Natural killer cell (primary cell): ENCODE results near the gene RNASE12. TPM values are rescaled to one million over a fixed set of nuclear protein-coding genes. Genes with fewer than 3 reads are reported as not detected.

Experiments
- ATAC-seq, 3 donors: fragments of 150-1000 bp in 2 of 3; fragments of 200-7000 bp in 1 of 3; cut with Tn5 transposase; 1 replicate in 1 of 3; 2 replicates in 2 of 3; pipeline ENCODE4 v1.10.0; 2021; ENCODE audit warnings: mild to moderate bottlenecking in 2 of 3, moderate library complexity in 2 of 3
- DNase-seq, 2 donors: peaks; one replicate each; pipeline versions ENCODE4 v3.0.0 to v3.0.0-alpha.2; 2013 to 2021; ENCODE audit warnings: mixed read lengths in 1 of 2
- H3K27ac ChIP-seq: one replicate; pipeline ENCODE4 v1.5.1; 2013; ENCODE audit warnings: mild to moderate bottlenecking, low read length
- H3K27me3 ChIP-seq: one replicate; pipeline ENCODE4 v1.6.1; 2013; ENCODE audit warnings: low read length; ENCODE audit not compliant: control insufficient read depth, insufficient read depth
- H3K36me3 ChIP-seq: one replicate; pipeline ENCODE4 v1.6.1; 2013; ENCODE audit warnings: low read length; ENCODE audit not compliant: control insufficient read depth, insufficient read depth
- H3K4me1 ChIP-seq: one replicate; pipeline ENCODE4 v1.6.1; 2013; ENCODE audit warnings: low read length; ENCODE audit not compliant: control insufficient read depth, insufficient read depth
- H3K4me3 ChIP-seq: one replicate; pipeline ENCODE4 v1.5.1; 2013; ENCODE audit warnings: low read length
- H3K9me3 ChIP-seq: one replicate; pipeline ENCODE4 v1.6.1; 2013; ENCODE audit warnings: low read length; ENCODE audit not compliant: control insufficient read depth, insufficient read depth
- H3K27ac Mint-ChIP-seq, 2 donors: one replicate each; pipeline ENCODE4 v1.8.0; 2022; ENCODE audit warnings: mild to moderate bottlenecking in 2 of 2, mixed read lengths in 2 of 2, moderate library complexity in 1 of 2
- H3K27me3 Mint-ChIP-seq, 2 donors: one replicate each; pipeline ENCODE4 v1.8.0; 2022; ENCODE audit warnings: low read depth in 2 of 2, mixed read lengths in 2 of 2
- H3K36me3 Mint-ChIP-seq: one replicate; pipeline ENCODE4 v1.8.0; 2022; ENCODE audit warnings: mixed read lengths
- H3K4me1 Mint-ChIP-seq, 2 donors: one replicate each; pipeline ENCODE4 v1.8.0; 2022; ENCODE audit warnings: mixed read lengths in 2 of 2
- H3K4me3 Mint-ChIP-seq: one replicate; pipeline ENCODE4 v1.8.0; 2022; ENCODE audit warnings: mild to moderate bottlenecking, moderate library complexity, mixed read lengths
- H3K9me3 Mint-ChIP-seq, 2 donors: one replicate each; pipeline ENCODE4 v1.8.0; 2022; ENCODE audit warnings: mixed read lengths in 2 of 2
- WGBS: methylation state at CpG from one replicate; pipeline ENCODE4 v1.1.7; 2013; ENCODE audit warnings: missing lambda C conversion rate; ENCODE audit not compliant: insufficient coverage; 5-methylcytosine and 5-hydroxymethylcytosine counted together
- intact Hi-C: fragments of 100-400 bp; cut with micrococcal nuclease; formaldehyde crosslinking; loops from one replicate; pipeline ENCODE4 v1.14.2; 2022
- total RNA-seq, 4 donors: library from RNA; stranded (reverse); fragments of 120-200 nt in 1 of 4; gene quantifications; one replicate each; pipeline versions ENCODE4 v1.2.3 to v1.2.4, GENCODE V29; 2013 to 2022
- TF ChIP-seq, protein P1 (sequence below): fragments of 200-600 bp; IDR thresholded peaks from one replicate; pipeline ENCODE4 v1.8.0; 2022; ENCODE audit warnings: antibody characterized with exemption

Gene RNASE12, protein sequence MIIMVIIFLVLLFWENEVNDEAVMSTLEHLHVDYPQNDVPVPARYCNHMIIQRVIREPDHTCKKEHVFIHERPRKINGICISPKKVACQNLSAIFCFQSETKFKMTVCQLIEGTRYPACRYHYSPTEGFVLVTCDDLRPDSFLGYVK
- not detected for total RNA-seq
- not detected for total RNA-seq (2013)

DNA sequence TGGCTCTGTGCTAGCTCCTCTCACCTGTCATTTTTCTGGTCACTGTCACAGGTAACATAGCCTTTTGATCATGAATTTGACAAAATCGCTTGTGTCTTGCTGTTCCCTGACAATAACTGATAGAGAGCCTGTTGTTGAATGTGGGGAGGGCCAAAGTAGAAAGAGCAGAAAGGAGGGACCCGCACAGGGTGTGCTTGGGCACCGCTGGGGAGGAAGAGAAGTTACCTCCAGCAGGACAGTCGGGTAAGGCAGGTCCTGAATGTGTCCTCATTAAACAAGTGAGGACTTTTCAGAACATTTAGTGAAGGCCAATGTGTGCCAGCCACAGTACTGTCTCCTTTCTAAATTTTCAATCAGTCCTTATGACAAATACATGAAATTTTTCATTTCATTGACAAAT is at the start of gene RNASE12:
RNASE12 (minus strand) TSS at position 142 of the 400 bp plus-strand sequence. CDS start 653 bp downstream, outside the sequence.
- Mint-ChIP-seq H3K27ac (no peak within 1 kb of the TSS), H3K9me3 (no peaks in the 10 kb centered on the region), H3K36me3 (no peaks in the 10 kb centered on the region), H3K27me3 (peaks cover 17 to 38% of the 10 kb centered on the region in 2 donors), H3K4me3 (no peak within 1 kb of the TSS), H3K4me1 (no peaks in the 10 kb centered on the region)
- intact Hi-C loops: no loop called here
- TF ChIP-seq, protein P1, sequence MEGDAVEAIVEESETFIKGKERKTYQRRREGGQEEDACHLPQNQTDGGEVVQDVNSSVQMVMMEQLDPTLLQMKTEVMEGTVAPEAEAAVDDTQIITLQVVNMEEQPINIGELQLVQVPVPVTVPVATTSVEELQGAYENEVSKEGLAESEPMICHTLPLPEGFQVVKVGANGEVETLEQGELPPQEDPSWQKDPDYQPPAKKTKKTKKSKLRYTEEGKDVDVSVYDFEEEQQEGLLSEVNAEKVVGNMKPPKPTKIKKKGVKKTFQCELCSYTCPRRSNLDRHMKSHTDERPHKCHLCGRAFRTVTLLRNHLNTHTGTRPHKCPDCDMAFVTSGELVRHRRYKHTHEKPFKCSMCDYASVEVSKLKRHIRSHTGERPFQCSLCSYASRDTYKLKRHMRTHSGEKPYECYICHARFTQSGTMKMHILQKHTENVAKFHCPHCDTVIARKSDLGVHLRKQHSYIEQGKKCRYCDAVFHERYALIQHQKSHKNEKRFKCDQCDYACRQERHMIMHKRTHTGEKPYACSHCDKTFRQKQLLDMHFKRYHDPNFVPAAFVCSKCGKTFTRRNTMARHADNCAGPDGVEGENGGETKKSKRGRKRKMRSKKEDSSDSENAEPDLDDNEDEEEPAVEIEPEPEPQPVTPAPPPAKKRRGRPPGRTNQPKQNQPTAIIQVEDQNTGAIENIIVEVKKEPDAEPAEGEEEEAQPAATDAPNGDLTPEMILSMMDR: no peak
- Histone ChIP-seq H3K4me1 (no peaks in the 10 kb centered on the region), H3K4me3 (no peak within 1 kb of the TSS), H3K9me3 (no peaks in the 10 kb centered on the region), H3K36me3 (no peaks in the 10 kb centered on the region), H3K27ac (no peak within 1 kb of the TSS), H3K27me3 (no peaks in the 10 kb centered on the region)
- ATAC-seq: no peak
- WGBS: 87% methylated on average over 4 of the region's 4 CpGs
- no peak for DNase-seq

DNA sequence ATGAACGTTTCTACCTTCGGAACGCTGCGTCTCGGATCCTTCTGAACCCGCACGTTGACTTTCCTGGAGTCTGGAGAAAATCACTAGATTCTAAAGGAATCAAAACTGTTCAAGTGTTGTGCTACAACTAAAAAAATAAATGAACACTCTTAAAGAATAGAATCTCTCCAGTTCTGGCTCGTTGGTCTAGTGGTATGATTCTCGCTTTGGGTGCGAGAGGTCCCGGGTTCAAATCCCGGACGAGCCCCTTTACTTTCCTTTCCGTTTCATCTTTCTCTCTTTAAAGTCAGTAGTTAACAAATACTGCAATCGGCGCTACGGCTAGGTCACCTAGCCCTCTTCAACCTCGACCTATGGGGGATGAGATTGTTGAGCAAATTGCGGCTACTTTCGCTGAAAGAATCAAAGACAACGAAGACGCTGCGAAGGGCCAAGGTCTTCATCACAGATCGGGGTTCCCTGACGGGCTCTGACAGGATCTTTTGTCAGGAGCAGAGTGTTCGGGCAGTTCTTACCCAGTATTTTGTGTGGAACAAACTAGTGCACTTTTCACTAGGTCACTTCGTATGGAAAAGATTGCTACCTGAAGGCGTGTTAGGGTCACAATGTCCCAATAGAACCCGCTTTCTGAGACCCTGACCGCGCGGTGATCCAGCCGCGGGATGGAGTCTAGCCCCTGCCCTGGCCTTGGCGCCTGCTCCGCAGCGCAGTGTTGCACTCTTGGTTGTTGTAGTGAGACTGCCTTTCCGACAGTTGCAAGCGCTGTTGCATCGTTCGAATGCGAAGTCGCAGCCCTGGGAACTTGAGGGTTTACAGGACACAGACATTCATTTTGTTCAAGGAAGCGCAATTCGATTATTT is 41.9 kb upstream of the RNASE12 start:
- WGBS: 8% methylated on average over 44 of the region's 45 CpGs
- ATAC-seq (peak; percentile 64 to 74 (median 66)), DNase-seq (peak in 1 of 2 donors; percentile 82)
- Histone ChIP-seq H3K36me3 (no peaks in the 10 kb centered on the region), H3K4me3 (peak overlapping the region; percentile 44), H3K4me1 (peaks cover 32% of the 10 kb centered on the region), H3K27ac (no peak overlapping the region), H3K9me3 (no peaks in the 10 kb centered on the region), H3K27me3 (peaks cover 11% of the 10 kb centered on the region)
- peaks cover 42 to 47% of the 10 kb centered on the region in 2 donors for H3K4me1 Mint-ChIP-seq
- TF ChIP-seq, protein P1: no peak
- H3K27me3 Mint-ChIP-seq: peaks cover 35 to 60% of the 10 kb centered on the region in 2 donors
- no peaks in the 10 kb centered on the region for H3K9me3 Mint-ChIP-seq
- H3K36me3 Mint-ChIP-seq: no peaks in the 10 kb centered on the region
- peak overlapping the region; percentile 84 to 93 for H3K27ac Mint-ChIP-seq
- peak overlapping the region; percentile 87 for H3K4me3 Mint-ChIP-seq
- intact Hi-C loops: loop anchor here (1.0 kb wide), 1 partner anchor 48 kb away; no protein-coding TSS in a partner anchor

DNA sequence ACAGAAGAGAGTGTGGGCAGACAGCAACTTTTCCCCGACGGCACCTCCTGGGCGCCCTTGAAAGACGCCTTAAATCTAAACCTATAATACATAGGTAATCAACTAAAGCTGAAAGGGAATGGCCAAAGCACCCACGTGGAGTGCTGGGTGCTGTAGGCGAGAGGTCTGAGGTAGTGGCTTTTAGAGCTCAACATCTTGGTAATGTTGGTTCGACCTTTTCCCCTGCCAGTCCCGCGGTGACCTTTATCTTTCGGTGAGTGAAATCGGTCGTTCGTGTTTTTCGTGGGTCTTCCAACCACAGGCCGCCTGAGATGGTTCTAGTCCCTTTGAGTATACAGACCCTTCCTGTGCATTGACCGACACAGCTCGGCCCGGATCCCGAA is 41.3 kb upstream of the RNASE12 start:
- WGBS: 1% methylated on average over 15 of the region's 19 CpGs
- Mint-ChIP-seq H3K9me3 (no peaks in the 10 kb centered on the region), H3K4me3 (peak overlapping the region; percentile 87), H3K36me3 (no peaks in the 10 kb centered on the region), H3K27me3 (peaks cover 39 to 64% of the 10 kb centered on the region in 2 donors), H3K27ac (peak overlapping the region; percentile 84 to 93), H3K4me1 (peaks cover 42 to 49% of the 10 kb centered on the region in 2 donors)
- ATAC-seq (peak in 2 of 3 donors; percentile 14 to 22), DNase-seq (peak in 1 of 2 donors; percentile 45)
- Histone ChIP-seq H3K4me1 (peaks cover 32% of the 10 kb centered on the region), H3K27ac (no peak overlapping the region), H3K36me3 (no peaks in the 10 kb centered on the region), H3K27me3 (peaks cover 9% of the 10 kb centered on the region), H3K4me3 (peak overlapping the region; percentile 44), H3K9me3 (no peaks in the 10 kb centered on the region)
- intact Hi-C loops: loop anchor here (1.0 kb wide), 1 partner anchor 49 kb away; no protein-coding TSS in a partner anchor
- TF ChIP-seq, protein P1: no peak
